Osteoblast (primary cell): Measurements from ENCODE around the gene AIM2. TPM values are rescaled to one million over a fixed set of nuclear protein-coding genes. Genes with fewer than 3 reads are reported as not detected.
A peak's percentile ranks its signal among the peaks of the same experiment; 100 is the strongest.

Experiments
- DNase-seq: peaks from one replicate; pipeline ENCODE4 v3.0.0; 2011; ENCODE audit warnings: low spot score, mixed read lengths; ENCODE audit not compliant: insufficient read length; ENCODE audit errors: missing footprints
- H2AFZ ChIP-seq: 2 replicates; pipeline ENCODE4 v1.6.0; 2011; ENCODE audit warnings: mild to moderate bottlenecking, low read length
- H3K27ac ChIP-seq: 2 replicates; pipeline ENCODE4 v1.5.1; 2011; ENCODE audit warnings: mild to moderate bottlenecking, low read depth, low read length, moderate library complexity
- H3K27me3 ChIP-seq: 2 replicates; pipeline ENCODE4 v1.6.0; 2012; ENCODE audit warnings: mild to moderate bottlenecking, control low read depth, inconsistent platforms, low read length, moderate library complexity; ENCODE audit not compliant: insufficient read depth
- H3K36me3 ChIP-seq: 2 replicates; pipeline ENCODE4 v1.5.1; 2011; ENCODE audit warnings: mild to moderate bottlenecking, low read length, control low read depth, moderate library complexity; ENCODE audit not compliant: insufficient read depth
- H3K4me1 ChIP-seq: 2 replicates; pipeline ENCODE4 v1.5.1; 2011; ENCODE audit warnings: mild to moderate bottlenecking, low read length, control low read depth, moderate library complexity; ENCODE audit not compliant: insufficient read depth
- H3K4me2 ChIP-seq: 2 replicates; pipeline ENCODE4 v1.6.0; 2011; ENCODE audit warnings: mild to moderate bottlenecking, low read length; ENCODE audit not compliant: insufficient read depth
- H3K4me3 ChIP-seq: fragments of 200-600 bp; sonication (generic); 3 replicates; pipeline ENCODE4 v1.5.1; 2012; ENCODE audit warnings: mild to moderate bottlenecking, low read length, inconsistent platforms; ENCODE audit not compliant: insufficient read depth
- H3K79me2 ChIP-seq: 2 replicates; pipeline ENCODE4 v1.6.0; 2012; ENCODE audit warnings: mild to moderate bottlenecking, low read length, control low read depth, inconsistent platforms; ENCODE audit not compliant: insufficient read depth
- H3K9me3 ChIP-seq: 2 replicates; pipeline ENCODE4 v1.5.1; 2011; ENCODE audit warnings: low read depth, low read length, control low read depth
- H4K20me1 ChIP-seq: 2 replicates; pipeline ENCODE4 v1.6.0; 2012; ENCODE audit warnings: mild to moderate bottlenecking, low read length, control low read depth; ENCODE audit not compliant: insufficient read depth
- CTCF ChIP-seq: IDR thresholded peaks from 2 replicates; pipeline ENCODE4 v1.5.1; 2011; ENCODE audit warnings: mild to moderate bottlenecking, low read depth, low read length, moderate library complexity; ENCODE audit errors: extremely low read depth
- total RNA-seq: library from RNA; depleted of rRNA; stranded (reverse); fragments of >200 nt; gene quantifications from 2 replicates; pipeline ENCODE4 v1.2.3, GENCODE V29; 2012

The AIM2 gene
- total RNA-seq, 1 donor: 0.72 TPM

GRCh38 chr1:159014003-159014571, 62.5 kb downstream of the AIM2 start:
- Histone ChIP-seq H3K79me2 (peaks cover 81% of the 10 kb centered on the region), H3K27me3 (no peaks in the 10 kb centered on the region), H3K4me1 (peaks cover 28% of the 10 kb centered on the region), H3K4me3 (no peak overlapping the region), H3K4me2 (no peak overlapping the region), H3K27ac (no peak overlapping the region), H2AFZ (no peak overlapping the region), H3K36me3 (peaks cover 50% of the 10 kb centered on the region), H3K9me3 (no peaks in the 10 kb centered on the region), H4K20me1 (no peaks in the 10 kb centered on the region)
- no peak for DNase-seq
- no peak for TF ChIP-seq CTCF

- H3K27me3 ChIP-seq: no peaks in the 10 kb centered on the region
- no peaks in the 10 kb centered on the region for H3K9me3 ChIP-seq
- DNase-seq: no peak
- H3K4me1 ChIP-seq: peaks cover 35% of the 10 kb centered on the region
- peak overlapping the region; percentile 81 for H3K4me2 ChIP-seq
- no peak for TF ChIP-seq CTCF
- H3K79me2 ChIP-seq: peaks cover 68% of the 10 kb centered on the region
- H2AFZ ChIP-seq: no peak overlapping the region
- peak overlapping the region; percentile 43 for H3K27ac ChIP-seq
- H4K20me1 ChIP-seq: no peaks in the 10 kb centered on the region
- H3K36me3 ChIP-seq: peaks cover 34% of the 10 kb centered on the region
- H3K4me3 ChIP-seq: peak overlapping the region; percentile 79
These were observed 64.1 kb downstream of the AIM2 start for GRCh38 chr1:159012495-159012894.

Other genes starting within 250 kb of the AIM2 start
- under 0.01 TPM in 1 of 2 replicates, not detected in the other for gene MNDA, start 245.4 kb downstream of the AIM2 start, total RNA-seq
- gene PYHIN1, start 145.2 kb downstream of the AIM2 start, total RNA-seq: not detected in 2 replicates
- gene IFI16, start 66.9 kb downstream of the AIM2 start, total RNA-seq: 129 and 171 TPM in 2 replicates
- gene CADM3, start 94.8 kb upstream of the AIM2 start, total RNA-seq: under 0.01 TPM in 1 of 2 replicates, not detected in the other
- not detected in 2 replicates for gene ACKR1, start 128.1 kb upstream of the AIM2 start, total RNA-seq
- not detected in 2 replicates for gene FCER1A, start 225.6 kb upstream of the AIM2 start, total RNA-seq